ENCODE data around the gene PRPF19. TPM values are rescaled to one million over a fixed set of nuclear protein-coding genes. Genes with fewer than 3 reads are reported as not detected.

The PRPF19 gene
- total and polyA plus RNA-seq, 2 of the 13 experiments (the other 11 are each of a cell fraction or from before 2014, with no cell fraction given), result 27.4 to 91.1 TPM

GRCh38 chr11:60954421-60954820 is 48.0 kb upstream of the PRPF19 start:
- H2AFZ ChIP-seq (ENCODE audit: low read length), result no peak overlapping the region
- no peaks in the 10 kb centered on the region for H3K4me1 ChIP-seq (ENCODE audit: insufficient read depth, low read length)
- no peaks in the 10 kb centered on the region for H3K79me2 ChIP-seq (ENCODE audit: insufficient read depth, low read length)
- no peak for ATAC-seq
- intact Hi-C loops (cut with micrococcal nuclease; ENCODE audit: unreplicated experiment), result no loop called here
- H3K9me3 ChIP-seq (ENCODE audit: low read length), result no peaks in the 10 kb centered on the region
- no peak overlapping the region for H3K9ac ChIP-seq (ENCODE audit: insufficient read depth, low read depth, low read length)
- peaks cover 0 to 12% of the 10 kb centered on the region in 2 experiments; a peak in 2 of 5 replicates for H3K27me3 ChIP-seq (ENCODE audit: control insufficient read depth in 1 of 2, insufficient read depth in 2 of 2, low read length in 2 of 2)
- no peak for TF ChIP-seq ZNF589 (CRISPR knock-in tag; conservative IDR thresholded peaks at IDR 0.05)
- TF ChIP-seq ZBTB7A (CRISPR knock-in tag; IDR thresholded peaks at IDR 0.05), result no peak
- TF ChIP-seq SP4 (CRISPR knock-in tag; IDR thresholded peaks at IDR 0.05), result no peak
- no peak for TF ChIP-seq FOXP4 (CRISPR knock-in tag; IDR thresholded peaks at IDR 0.05)
- TF ChIP-seq NFE2 (CRISPR knock-in tag; IDR thresholded peaks at IDR 0.05), result no peak
- TF ChIP-seq IKZF1 (IDR thresholded peaks at IDR 0.05), result no peak
- no peak for TF ChIP-seq MEF2D (CRISPR knock-in tag; IDR thresholded peaks at IDR 0.05)
- no peak for TF ChIP-seq ZNF720 (CRISPR knock-in tag; IDR thresholded peaks at IDR 0.05)
- TF ChIP-seq U2AF2 (IDR thresholded peaks at IDR 0.05; ENCODE audit: low read depth, low read length), result no peak
- no peak for TF ChIP-seq TRAFD1 (CRISPR knock-in tag; IDR thresholded peaks at IDR 0.05; ENCODE audit: borderline replicate concordance)
- no peak for TF ChIP-seq GATA4 (IDR thresholded peaks at IDR 0.05; ENCODE audit: borderline replicate concordance, low read depth)
- TF ChIP-seq NFYC (CRISPR knock-in tag; IDR thresholded peaks at IDR 0.05), result no peak
- no peak for TF ChIP-seq ZBTB21 (CRISPR knock-in tag; IDR thresholded peaks at IDR 0.05)
- TF ChIP-seq SOX6 (IDR thresholded peaks at IDR 0.05), result no peak
- TF ChIP-seq SOX6 (CRISPR knock-in tag; IDR thresholded peaks at IDR 0.05), result no peak
- no peak for TF ChIP-seq SSRP1 (CRISPR knock-in tag; IDR thresholded peaks at IDR 0.05)
- no peaks in the 10 kb centered on the region for H4K20me1 ChIP-seq (ENCODE audit: insufficient read depth, low read length)
- 50% methylated on average over 5 of the region's 5 CpGs for WGBS (ENCODE audit: low lambda C conversion rate)
- ChIA-PET CTCF (ENCODE audit: low intra/inter-chr PET ratio, low total read pairs) (no interaction called here), POLR2A (no interaction called here)
- no peak for FAIRE-seq
- H3K4me3 ChIP-seq (replicated peaks in 1 of 3; ENCODE audit: insufficient read depth in 1 of 3, low read depth in 2 of 3, low read length in 3 of 3), result no peak overlapping the region
- no TSS peak for BruUV-seq (replicated peaks)
- in situ Hi-C loops (cut with HindIII; ENCODE audit: extremely low pct_ligation_motif_present, low pct_unique_long_range_greater_than_20kb), result no loop called here
- H3K36me3 ChIP-seq (replicated peaks in 1 of 2; ENCODE audit: control insufficient read depth in 1 of 2, insufficient read depth in 2 of 2, low read length in 2 of 2), result no peaks in the 10 kb centered on the region
- no peak overlapping the region for H3K27ac ChIP-seq (ENCODE audit: extremely low read length, insufficient read depth, low read length)
- no peak for DNase-seq (ENCODE audit: low spot score)
- H3K4me2 ChIP-seq (ENCODE audit: low read depth, low read length), result no peak overlapping the region

All from HepG2 (cell line).